ENCODE data around the gene KCNQ1. TPM values are rescaled to one million over a fixed set of nuclear protein-coding genes. Genes with fewer than 3 reads are reported as not detected.

KCNQ1 gene
- total and polyA plus RNA-seq, 9 of the 15 experiments (the other 6 are each of a cell fraction or from before 2014, with no cell fraction given), result 0.44 TPM; not detected in 8

DNA sequence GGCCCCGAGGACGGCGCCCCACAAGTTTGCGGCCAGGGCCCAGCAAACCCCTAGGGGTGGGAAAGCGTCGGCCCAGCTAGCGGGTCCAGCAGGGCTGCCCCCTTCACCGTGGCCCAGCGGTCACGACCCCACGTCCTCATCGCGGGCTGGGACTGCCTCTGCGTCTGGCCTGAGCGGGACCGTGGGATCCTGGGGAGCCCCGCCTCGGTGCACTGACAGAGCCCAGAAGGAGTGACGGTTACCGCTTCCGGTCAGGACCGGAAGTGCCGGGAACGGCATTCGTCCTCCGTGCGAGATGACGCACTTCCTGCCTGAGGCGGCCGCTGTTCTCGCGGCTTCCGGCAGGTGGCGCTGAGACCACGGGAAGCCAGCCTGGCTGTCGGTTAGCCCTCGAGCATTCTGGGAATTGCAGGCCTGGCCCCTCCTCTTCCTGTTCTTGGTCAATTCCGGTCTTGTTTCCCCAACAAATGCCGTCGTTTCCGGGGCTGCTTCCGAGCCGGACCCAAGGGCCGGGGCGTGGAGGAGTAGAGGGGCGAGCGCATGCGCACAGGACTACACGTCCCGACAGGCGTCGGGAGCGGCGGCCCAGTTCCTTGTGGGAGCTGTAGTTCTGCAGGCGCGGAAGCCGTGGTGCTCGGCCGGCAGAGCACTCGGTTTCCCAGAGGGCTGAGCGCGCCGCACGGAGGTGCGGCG lies 44.6 kb upstream of the KCNQ1 start, which contains the start of gene TSSC4 (continued):
- peak; percentile 97 for TF ChIP-seq XRCC5 (IDR thresholded peaks at IDR 0.05; ENCODE audit: low read depth, low read length)
- TF ChIP-seq LEF1 (IDR thresholded peaks at IDR 0.05), result no peak
- no peak for TF ChIP-seq RBM39 (optimal IDR thresholded peaks at IDR 0.05; ENCODE audit: low read depth, low read length)
- TF ChIP-seq CAMTA2 (CRISPR knock-in tag; conservative IDR thresholded peaks at IDR 0.05), result no peak
- no peak; a peak in 1 of 4 replicates for TF ChIP-seq RCOR1 (IDR thresholded peaks at IDR 0.05; ENCODE audit: borderline replicate concordance in 1 of 2, low read depth in 2 of 2, low read length in 2 of 2)
- TF ChIP-seq ZNF3 (CRISPR knock-in tag; IDR thresholded peaks at IDR 0.05), result no peak
- no peak for TF ChIP-seq GTF2A2 (tag; IDR thresholded peaks at IDR 0.05)
- TF ChIP-seq, protein P1, sequence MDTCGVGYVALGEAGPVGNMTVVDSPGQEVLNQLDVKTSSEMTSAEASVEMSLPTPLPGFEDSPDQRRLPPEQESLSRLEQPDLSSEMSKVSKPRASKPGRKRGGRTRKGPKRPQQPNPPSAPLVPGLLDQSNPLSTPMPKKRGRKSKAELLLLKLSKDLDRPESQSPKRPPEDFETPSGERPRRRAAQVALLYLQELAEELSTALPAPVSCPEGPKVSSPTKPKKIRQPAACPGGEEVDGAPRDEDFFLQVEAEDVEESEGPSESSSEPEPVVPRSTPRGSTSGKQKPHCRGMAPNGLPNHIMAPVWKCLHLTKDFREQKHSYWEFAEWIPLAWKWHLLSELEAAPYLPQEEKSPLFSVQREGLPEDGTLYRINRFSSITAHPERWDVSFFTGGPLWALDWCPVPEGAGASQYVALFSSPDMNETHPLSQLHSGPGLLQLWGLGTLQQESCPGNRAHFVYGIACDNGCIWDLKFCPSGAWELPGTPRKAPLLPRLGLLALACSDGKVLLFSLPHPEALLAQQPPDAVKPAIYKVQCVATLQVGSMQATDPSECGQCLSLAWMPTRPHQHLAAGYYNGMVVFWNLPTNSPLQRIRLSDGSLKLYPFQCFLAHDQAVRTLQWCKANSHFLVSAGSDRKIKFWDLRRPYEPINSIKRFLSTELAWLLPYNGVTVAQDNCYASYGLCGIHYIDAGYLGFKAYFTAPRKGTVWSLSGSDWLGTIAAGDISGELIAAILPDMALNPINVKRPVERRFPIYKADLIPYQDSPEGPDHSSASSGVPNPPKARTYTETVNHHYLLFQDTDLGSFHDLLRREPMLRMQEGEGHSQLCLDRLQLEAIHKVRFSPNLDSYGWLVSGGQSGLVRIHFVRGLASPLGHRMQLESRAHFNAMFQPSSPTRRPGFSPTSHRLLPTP (IDR thresholded peaks at IDR 0.05; ENCODE audit: borderline replicate concordance, extremely low read depth, insufficient read length), result no peak
- no peak for TF ChIP-seq TRIM25 (IDR thresholded peaks at IDR 0.05; ENCODE audit: borderline replicate concordance)
- TF ChIP-seq BACH1 (tag; IDR thresholded peaks at IDR 0.05), result no peak; the same call in 1 of the 2 replicates
- TF ChIP-seq, protein P2, sequence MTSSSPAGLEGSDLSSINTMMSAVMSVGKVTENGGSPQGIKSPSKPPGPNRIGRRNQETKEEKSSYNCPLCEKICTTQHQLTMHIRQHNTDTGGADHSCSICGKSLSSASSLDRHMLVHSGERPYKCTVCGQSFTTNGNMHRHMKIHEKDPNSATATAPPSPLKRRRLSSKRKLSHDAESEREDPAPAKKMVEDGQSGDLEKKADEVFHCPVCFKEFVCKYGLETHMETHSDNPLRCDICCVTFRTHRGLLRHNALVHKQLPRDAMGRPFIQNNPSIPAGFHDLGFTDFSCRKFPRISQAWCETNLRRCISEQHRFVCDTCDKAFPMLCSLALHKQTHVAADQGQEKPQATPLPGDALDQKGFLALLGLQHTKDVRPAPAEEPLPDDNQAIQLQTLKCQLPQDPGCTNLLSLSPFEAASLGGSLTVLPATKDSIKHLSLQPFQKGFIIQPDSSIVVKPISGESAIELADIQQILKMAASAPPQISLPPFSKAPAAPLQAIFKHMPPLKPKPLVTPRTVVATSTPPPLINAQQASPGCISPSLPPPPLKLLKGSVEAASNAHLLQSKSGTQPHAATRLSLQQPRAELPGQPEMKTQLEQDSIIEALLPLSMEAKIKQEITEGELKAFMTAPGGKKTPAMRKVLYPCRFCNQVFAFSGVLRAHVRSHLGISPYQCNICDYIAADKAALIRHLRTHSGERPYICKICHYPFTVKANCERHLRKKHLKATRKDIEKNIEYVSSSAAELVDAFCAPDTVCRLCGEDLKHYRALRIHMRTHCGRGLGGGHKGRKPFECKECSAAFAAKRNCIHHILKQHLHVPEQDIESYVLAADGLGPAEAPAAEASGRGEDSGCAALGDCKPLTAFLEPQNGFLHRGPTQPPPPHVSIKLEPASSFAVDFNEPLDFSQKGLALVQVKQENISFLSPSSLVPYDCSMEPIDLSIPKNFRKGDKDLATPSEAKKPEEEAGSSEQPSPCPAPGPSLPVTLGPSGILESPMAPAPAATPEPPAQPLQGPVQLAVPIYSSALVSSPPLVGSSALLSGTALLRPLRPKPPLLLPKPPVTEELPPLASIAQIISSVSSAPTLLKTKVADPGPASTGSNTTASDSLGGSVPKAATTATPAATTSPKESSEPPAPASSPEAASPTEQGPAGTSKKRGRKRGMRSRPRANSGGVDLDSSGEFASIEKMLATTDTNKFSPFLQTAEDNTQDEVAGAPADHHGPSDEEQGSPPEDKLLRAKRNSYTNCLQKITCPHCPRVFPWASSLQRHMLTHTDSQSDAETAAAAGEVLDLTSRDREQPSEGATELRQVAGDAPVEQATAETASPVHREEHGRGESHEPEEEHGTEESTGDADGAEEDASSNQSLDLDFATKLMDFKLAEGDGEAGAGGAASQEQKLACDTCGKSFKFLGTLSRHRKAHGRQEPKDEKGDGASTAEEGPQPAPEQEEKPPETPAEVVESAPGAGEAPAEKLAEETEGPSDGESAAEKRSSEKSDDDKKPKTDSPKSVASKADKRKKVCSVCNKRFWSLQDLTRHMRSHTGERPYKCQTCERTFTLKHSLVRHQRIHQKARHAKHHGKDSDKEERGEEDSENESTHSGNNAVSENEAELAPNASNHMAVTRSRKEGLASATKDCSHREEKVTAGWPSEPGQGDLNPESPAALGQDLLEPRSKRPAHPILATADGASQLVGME (CRISPR knock-in tag; IDR thresholded peaks at IDR 0.05), result peak; percentile 80
- TF ChIP-seq, protein P3, sequence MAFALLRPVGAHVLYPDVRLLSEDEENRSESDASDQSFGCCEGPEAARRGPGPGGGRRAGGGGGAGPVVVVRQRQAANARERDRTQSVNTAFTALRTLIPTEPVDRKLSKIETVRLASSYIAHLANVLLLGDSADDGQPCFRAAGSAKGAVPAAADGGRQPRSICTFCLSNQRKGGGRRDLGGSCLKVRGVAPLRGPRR (CRISPR knock-in tag; IDR thresholded peaks at IDR 0.05), result no peak
- TF ChIP-seq BRCA1 (IDR thresholded peaks at IDR 0.05), result no peak
- TF ChIP-seq BRCA1 (CRISPR knock-in tag; IDR thresholded peaks at IDR 0.05), result no peak
- TF ChIP-seq LARP7 (IDR thresholded peaks at IDR 0.05), result no peak
- no peak; the same call in 1 of the 2 replicates for TF ChIP-seq CGGBP1 (CRISPR knock-in tag; IDR thresholded peaks at IDR 0.05)
- TF ChIP-seq TAF7 (tag; IDR thresholded peaks at IDR 0.05), result no peak
- no peak for TF ChIP-seq RAD51 (IDR thresholded peaks at IDR 0.05; ENCODE audit: borderline replicate concordance, low read depth)
